ENCODE results near the gene CHCT1. TPM values are rescaled to one million over a fixed set of nuclear protein-coding genes. Genes with fewer than 3 reads are reported as not detected.
"Not testable (repeated sequence)": the region's sequence is repeated elsewhere in the genome, so short reads cannot be mapped to it uniquely, and the experiment has no call there.

Gene CHCT1
- total and polyA plus RNA-seq, 2 donors (not counting 3 experiments of a cell fraction or from before 2014, with no cell fraction given): not detected

DNA sequence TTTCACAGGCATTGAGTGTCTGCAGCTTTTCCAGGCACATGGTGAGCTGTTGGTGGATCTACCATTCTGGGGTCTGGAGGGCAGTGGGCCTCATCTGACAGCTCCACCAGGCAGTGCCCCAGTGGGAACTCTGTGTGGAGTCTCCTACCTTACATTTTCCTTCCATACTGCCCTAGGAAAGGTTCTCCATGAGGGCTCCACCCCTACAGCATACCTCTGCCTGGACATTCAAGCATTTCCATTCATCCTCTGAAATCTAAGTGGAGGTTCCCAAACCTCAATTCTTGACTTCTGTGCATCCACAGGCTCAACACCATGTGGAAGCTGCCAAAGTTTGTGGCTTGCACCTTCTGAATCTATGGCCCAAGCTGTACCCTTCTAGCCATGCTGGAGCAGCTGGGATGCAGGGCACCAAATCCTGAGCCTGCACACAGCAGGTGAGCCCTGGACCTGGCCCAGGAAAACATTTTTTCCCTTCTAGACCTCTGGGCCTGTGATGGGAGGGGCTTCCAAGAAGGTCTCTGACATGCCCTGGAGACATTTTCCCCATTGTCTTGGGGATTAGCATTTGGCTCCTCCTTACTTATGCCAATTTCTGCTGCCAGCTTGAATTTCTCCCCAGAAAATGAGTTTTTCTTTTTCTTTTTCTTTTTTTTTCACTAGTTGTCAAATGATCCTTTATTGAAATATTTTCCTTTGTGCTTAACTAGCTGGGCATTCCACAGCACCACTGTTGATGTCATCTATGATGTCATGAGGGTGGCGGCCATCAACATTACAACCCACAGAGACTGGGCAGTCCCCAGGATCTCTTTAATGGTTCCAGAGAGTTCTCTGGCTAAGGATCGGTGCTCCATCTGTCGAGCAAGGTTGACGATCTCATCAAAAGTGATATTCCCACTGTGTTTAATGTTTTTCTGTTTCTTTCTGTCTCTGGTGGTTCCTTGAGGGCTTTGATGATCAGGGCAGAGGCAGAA, 11.0 kb downstream of the CHCT1 start:
- intact Hi-C loops (cut with micrococcal nuclease): loop anchor here (10.0 kb wide), 1 partner anchor 329 kb away; no protein-coding TSS in a partner anchor
- BruUV-seq (replicated peaks); H3K79me2 ChIP-seq (ENCODE audit: control insufficient read depth, insufficient read depth, low read length); H3K27ac ChIP-seq (ENCODE audit: insufficient read depth, low read depth, low read length); H3K4me2 ChIP-seq (ENCODE audit: insufficient read depth, low read length); H3K9me3 ChIP-seq (replicated peaks; ENCODE audit: control insufficient read depth, insufficient read depth, low read length); H4K20me1 ChIP-seq (replicated peaks; ENCODE audit: control insufficient read depth, extremely low read depth, insufficient read depth, low read length); DNase-seq (ENCODE audit: low read depth, low spot score); H3K36me3 ChIP-seq (ENCODE audit: control insufficient read depth in 2 of 2, extremely low read depth in 1 of 2, insufficient read depth in 2 of 2, low read length in 2 of 2); H3K9me1 ChIP-seq (replicated peaks; ENCODE audit: control insufficient read depth, extremely low read depth, insufficient read depth, low read length); H3K4me3 ChIP-seq (replicated peaks in 1 of 3; ENCODE audit: insufficient read depth in 1 of 3, low read depth in 1 of 3, low read length in 3 of 3); dilution Hi-C loops (cut with MboI; ENCODE audit: extremely low pct_ligation_motif_present, low sequenced_read_pairs); H3K4me1 ChIP-seq (ENCODE audit: control insufficient read depth, extremely low read depth, insufficient read depth, low read length); H3K27me3 ChIP-seq (ENCODE audit: control insufficient read depth in 2 of 2, insufficient read depth in 2 of 2, low read length in 2 of 2); H2AFZ ChIP-seq (ENCODE audit: low read depth, low read length); POLR2A ChIA-PET; H3K9ac ChIP-seq (replicated peaks; ENCODE audit: extremely low read depth, insufficient read depth, low read length); FAIRE-seq: not testable (repeated sequence)
- CTCF ChIA-PET: interaction anchor here (1.6 to 1.8 kb wide), 2 partner anchors 12 to 202 kb away, joined by 5 to 6 read pairs; no protein-coding TSS in a partner anchor

DNA sequence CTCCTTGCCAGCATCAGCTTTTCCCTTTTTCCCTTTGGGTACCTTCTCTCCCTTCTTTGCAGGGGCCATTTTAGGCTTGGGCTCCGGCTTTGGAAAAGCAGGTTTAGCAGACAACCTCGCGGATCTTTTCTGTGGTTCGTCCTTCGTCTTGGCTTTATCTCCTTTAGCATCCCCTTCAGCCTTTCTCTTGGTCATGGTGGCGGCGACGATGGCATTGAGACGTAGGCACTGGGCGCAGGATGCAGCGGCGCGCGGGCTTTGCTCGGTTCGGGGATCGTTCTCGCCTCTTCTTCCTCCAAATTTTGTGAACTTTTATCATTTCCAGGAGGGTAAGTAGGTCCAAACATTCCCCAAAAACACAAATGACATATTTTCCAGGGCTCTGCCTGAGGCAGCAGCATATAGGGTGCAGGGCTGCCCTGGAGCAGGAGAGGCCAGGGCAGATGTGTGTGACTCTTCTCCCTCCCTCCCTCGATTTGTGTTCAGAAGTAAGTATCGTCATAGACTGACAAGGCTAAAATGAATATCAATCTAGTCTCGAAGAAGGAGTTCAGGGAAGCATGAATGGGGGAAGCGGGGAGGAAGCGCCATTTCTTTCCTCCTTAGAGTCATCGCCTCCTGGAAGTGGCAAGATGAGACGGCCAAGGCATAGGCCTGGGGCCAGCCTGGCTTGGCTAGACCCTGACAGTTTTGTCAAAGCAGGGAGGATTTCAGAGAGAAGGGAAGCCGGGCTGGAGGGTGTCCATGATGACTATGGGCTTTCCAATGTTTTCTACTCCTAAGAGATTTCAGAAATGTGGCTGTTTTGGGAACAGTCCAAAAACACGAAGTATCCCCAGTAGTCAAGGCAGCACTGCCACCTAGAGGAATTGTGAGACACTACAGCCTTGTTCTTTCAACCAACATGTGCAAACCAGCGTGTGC, 13.2 kb downstream of the CHCT1 start:
- Histone ChIP-seq H3K27ac (ENCODE audit: insufficient read depth, low read depth, low read length) (no peak overlapping the region), H3K9me1 (replicated peaks; ENCODE audit: control insufficient read depth, extremely low read depth, insufficient read depth, low read length) (no peaks in the 10 kb centered on the region), H3K36me3 (ENCODE audit: control insufficient read depth in 2 of 2, extremely low read depth in 1 of 2, insufficient read depth in 2 of 2, low read length in 2 of 2) (no peaks in the 10 kb centered on the region), H4K20me1 (replicated peaks; ENCODE audit: control insufficient read depth, extremely low read depth, insufficient read depth, low read length) (no peaks in the 10 kb centered on the region), H3K9me3 (replicated peaks; ENCODE audit: control insufficient read depth, insufficient read depth, low read length) (no peaks in the 10 kb centered on the region), H3K4me3 (replicated peaks in 1 of 3; ENCODE audit: insufficient read depth in 1 of 3, low read depth in 1 of 3, low read length in 3 of 3) (no peak overlapping the region), H2AFZ (ENCODE audit: low read depth, low read length) (peak overlapping the region; percentile 85), H3K4me2 (ENCODE audit: insufficient read depth, low read length) (no peak overlapping the region), H3K79me2 (ENCODE audit: control insufficient read depth, insufficient read depth, low read length) (no peaks in the 10 kb centered on the region), H3K27me3 (ENCODE audit: control insufficient read depth in 2 of 2, insufficient read depth in 2 of 2, low read length in 2 of 2) (no peaks in the 10 kb centered on the region), H3K9ac (replicated peaks; ENCODE audit: extremely low read depth, insufficient read depth, low read length) (no peak overlapping the region), H3K4me1 (ENCODE audit: control insufficient read depth, extremely low read depth, insufficient read depth, low read length) (peaks cover 2% of the 10 kb centered on the region)
- FAIRE-seq (peak; percentile 92), DNase-seq (ENCODE audit: low read depth, low spot score) (peak; percentile 75)
- no peak for TF ChIP-seq JUN (IDR thresholded peaks at IDR 0.05; ENCODE audit: borderline replicate concordance, insufficient read depth, insufficient read length, low read depth)
- TF ChIP-seq POLR2A (IDR thresholded peaks at IDR 0.05; ENCODE audit: low read depth, low read length): no peak
- TF ChIP-seq, protein P1, sequence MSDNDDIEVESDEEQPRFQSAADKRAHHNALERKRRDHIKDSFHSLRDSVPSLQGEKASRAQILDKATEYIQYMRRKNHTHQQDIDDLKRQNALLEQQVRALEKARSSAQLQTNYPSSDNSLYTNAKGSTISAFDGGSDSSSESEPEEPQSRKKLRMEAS (IDR thresholded peaks at IDR 0.05; ENCODE audit: insufficient read depth, insufficient read length): no peak
- TF ChIP-seq, protein P2, sequence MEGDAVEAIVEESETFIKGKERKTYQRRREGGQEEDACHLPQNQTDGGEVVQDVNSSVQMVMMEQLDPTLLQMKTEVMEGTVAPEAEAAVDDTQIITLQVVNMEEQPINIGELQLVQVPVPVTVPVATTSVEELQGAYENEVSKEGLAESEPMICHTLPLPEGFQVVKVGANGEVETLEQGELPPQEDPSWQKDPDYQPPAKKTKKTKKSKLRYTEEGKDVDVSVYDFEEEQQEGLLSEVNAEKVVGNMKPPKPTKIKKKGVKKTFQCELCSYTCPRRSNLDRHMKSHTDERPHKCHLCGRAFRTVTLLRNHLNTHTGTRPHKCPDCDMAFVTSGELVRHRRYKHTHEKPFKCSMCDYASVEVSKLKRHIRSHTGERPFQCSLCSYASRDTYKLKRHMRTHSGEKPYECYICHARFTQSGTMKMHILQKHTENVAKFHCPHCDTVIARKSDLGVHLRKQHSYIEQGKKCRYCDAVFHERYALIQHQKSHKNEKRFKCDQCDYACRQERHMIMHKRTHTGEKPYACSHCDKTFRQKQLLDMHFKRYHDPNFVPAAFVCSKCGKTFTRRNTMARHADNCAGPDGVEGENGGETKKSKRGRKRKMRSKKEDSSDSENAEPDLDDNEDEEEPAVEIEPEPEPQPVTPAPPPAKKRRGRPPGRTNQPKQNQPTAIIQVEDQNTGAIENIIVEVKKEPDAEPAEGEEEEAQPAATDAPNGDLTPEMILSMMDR (IDR thresholded peaks at IDR 0.05; ENCODE audit: extremely low read depth in 1 of 2, insufficient read depth in 1 of 2, low read depth in 1 of 2, low read length in 2 of 2): peak; percentile 75 to 77
- POLR2A ChIA-PET: no interaction called here
- CTCF ChIA-PET: interaction anchor here (1.0 to 1.1 kb wide), 3 partner anchors 205 to 292 kb away, joined by 3 to 4 read pairs (median 4); no protein-coding TSS in a partner anchor
- intact Hi-C loops (cut with micrococcal nuclease): loop anchor here (1.0 to 10.0 kb wide), 5 partner anchors 14 to 331 kb away; no protein-coding TSS in a partner anchor
- no TSS peak for BruUV-seq (replicated peaks)
- dilution Hi-C loops (cut with MboI; ENCODE audit: extremely low pct_ligation_motif_present, low sequenced_read_pairs): no loop called here
